SU-DHL-6 (cell line): ENCODE results near the gene IKBKE.

Experiments
- H2AFZ ChIP-seq: fragments of 200-600 bp; sonication (generic); 2 replicates; pipeline ENCODE4 v1.6.1; 2014; ENCODE audit warnings: low read depth, mild to moderate bottlenecking, moderate library complexity, mixed read lengths, antibody characterized with exemption, low read length; ENCODE audit not compliant: severe bottlenecking
- H3F3A ChIP-seq: fragments of 200-600 bp; shearing (Covaris generic); 2 replicates; pipeline ENCODE4 v1.6.0; 2016; ENCODE audit warnings: antibody characterized with exemption, mild to moderate bottlenecking; ENCODE audit not compliant: insufficient read depth
- H3K27ac ChIP-seq: fragments of 200-600 bp; sonication (generic); 2 replicates; pipeline ENCODE4 v1.5.1; 2016; ENCODE audit warnings: low read depth, mild to moderate bottlenecking, low read length, moderate library complexity, mixed read lengths
- H3K27me3 ChIP-seq: fragments of 200-600 bp; sonication (generic), shearing (Covaris generic); 2 replicates; pipeline ENCODE4 v1.6.0; 2014; ENCODE audit warnings: mild to moderate bottlenecking, low read length
- H3K36me3 ChIP-seq: fragments of 200-600 bp; sonication (generic); 2 replicates; pipeline ENCODE4 v1.6.1; 2014; ENCODE audit warnings: mild to moderate bottlenecking, low read length, mixed read lengths
- H3K4me2 ChIP-seq: fragments of 300-600, 200-600 bp; shearing (Covaris generic), sonication (generic); 2 replicates; pipeline ENCODE4 v1.6.0; 2014; ENCODE audit warnings: low read length, low read depth, mild to moderate bottlenecking; ENCODE audit not compliant: poor library complexity, severe bottlenecking
- H3K4me3 ChIP-seq: fragments of 200-600 bp; sonication (generic); 2 replicates; pipeline ENCODE4 v1.5.1; 2014; ENCODE audit warnings: antibody characterized with exemption, low read length, mild to moderate bottlenecking, mixed read lengths; ENCODE audit not compliant: insufficient read depth, poor library complexity, severe bottlenecking
- H3K79me2 ChIP-seq: fragments of 200-600 bp; sonication (generic); 2 replicates; pipeline ENCODE4 v1.6.1; 2014; ENCODE audit warnings: mild to moderate bottlenecking, low read length, moderate library complexity; ENCODE audit not compliant: insufficient read depth
- H3K9ac ChIP-seq: fragments of 200-600 bp; sonication (generic); 2 replicates; pipeline ENCODE4 v1.7.0; 2014; ENCODE audit warnings: mild to moderate bottlenecking, low read length
- H3K9me2 ChIP-seq: fragments of 200-600 bp; sonication (generic); replicated peaks from 2 replicates; pipeline ENCODE4 v1.6.1; 2014; ENCODE audit warnings: low read length; ENCODE audit not compliant: insufficient read depth
- H3K9me3 ChIP-seq: fragments of 200-600 bp; sonication (generic); 2 replicates; pipeline ENCODE4 v1.6.1; 2014; ENCODE audit warnings: low read length, mixed read lengths; ENCODE audit not compliant: insufficient read depth
- H4K20me1 ChIP-seq: fragments of 200-600 bp; sonication (generic); 2 replicates; pipeline ENCODE4 v1.6.1; 2014; ENCODE audit warnings: low read depth, mild to moderate bottlenecking, antibody characterized with exemption, low read length, moderate library complexity, mixed read lengths
- CTCF ChIP-seq: fragments of 200-600 bp; sonication (generic); IDR thresholded peaks from one replicate; pipeline ENCODE4 v1.5.1; 2017; ENCODE audit warnings: antibody characterized with exemption, mild to moderate bottlenecking, low read length, moderate library complexity; ENCODE audit not compliant: insufficient read depth, poor library complexity, severe bottlenecking
- EZH2phosphoT487 ChIP-seq: fragments of 200-600 bp; sonication (generic), shearing (Covaris generic); conservative IDR thresholded peaks from 2 replicates; pipeline ENCODE4 v1.6.1; 2018; ENCODE audit warnings: mild to moderate bottlenecking, antibody characterized with exemption, low read length, moderate library complexity, mixed read lengths

The IKBKE gene

GRCh38 chr1:206497363-206497762 is 27.1 kb downstream of the IKBKE start:
- no peak overlapping the region for H3K4me3 ChIP-seq
- TF ChIP-seq EZH2phosphoT487 (no peak), CTCF (no peak)

GRCh38 chr1:206497774-206498173 is 27.5 kb downstream of the IKBKE start:
- H3K9me2 ChIP-seq = no peaks in the 10 kb centered on the region
- H2AFZ ChIP-seq = no peak overlapping the region
- H3K27ac ChIP-seq = no peak overlapping the region
- no peaks in the 10 kb centered on the region for H3K79me2 ChIP-seq
- H3K9me3 ChIP-seq = no peaks in the 10 kb centered on the region
- H3K36me3 ChIP-seq = no peaks in the 10 kb centered on the region
- H3K4me3 ChIP-seq = no peak overlapping the region
- H3K4me2 ChIP-seq = no peak overlapping the region
- H4K20me1 ChIP-seq = no peaks in the 10 kb centered on the region
- H3F3A ChIP-seq = no peaks in the 10 kb centered on the region
- no peak overlapping the region for H3K9ac ChIP-seq
- H3K27me3 ChIP-seq = no peaks in the 10 kb centered on the region
- TF ChIP-seq CTCF = no peak
- no peak for TF ChIP-seq EZH2phosphoT487

More at GRCh38 chr1:206497363-206497762, 27.1 kb downstream of the IKBKE start:
- H3F3A ChIP-seq = no peaks in the 10 kb centered on the region
- no peak overlapping the region for H3K9ac ChIP-seq
- no peaks in the 10 kb centered on the region for H3K9me2 ChIP-seq
- H3K27me3 ChIP-seq = no peaks in the 10 kb centered on the region
- no peaks in the 10 kb centered on the region for H3K9me3 ChIP-seq
- H3K4me2 ChIP-seq = no peak overlapping the region
- no peak overlapping the region for H2AFZ ChIP-seq
- H4K20me1 ChIP-seq = no peaks in the 10 kb centered on the region
- H3K36me3 ChIP-seq = no peaks in the 10 kb centered on the region
- no peak overlapping the region for H3K27ac ChIP-seq
- H3K79me2 ChIP-seq = no peaks in the 10 kb centered on the region

GRCh38 chr1:206498685-206499084 is 28.4 kb downstream of the IKBKE start:
- Histone ChIP-seq H3K4me2 (no peak overlapping the region), H3F3A (no peaks in the 10 kb centered on the region), H3K4me3 (no peak overlapping the region), H3K27ac (no peak overlapping the region), H3K9me3 (no peaks in the 10 kb centered on the region), H4K20me1 (no peaks in the 10 kb centered on the region), H3K36me3 (no peaks in the 10 kb centered on the region), H3K9me2 (no peaks in the 10 kb centered on the region), H2AFZ (no peak overlapping the region), H3K27me3 (no peaks in the 10 kb centered on the region), H3K9ac (no peak overlapping the region), H3K79me2 (no peaks in the 10 kb centered on the region)
- TF ChIP-seq CTCF = no peak
- TF ChIP-seq EZH2phosphoT487 = no peak
